ENCODE data around the gene TNNC2.
"Not testable (repeated sequence)": the region's sequence is repeated elsewhere in the genome, so short reads cannot be mapped to it uniquely, and the experiment has no call there.

Gene TNNC2

GRCh38 chr20:45848421-45848820, 21.3 kb upstream of the TNNC2 start:
- DNase-seq, result no peak

- DNase-seq, result no peak
Observed at GRCh38 chr20:45845452-45845851, 18.3 kb upstream of the TNNC2 start.

- DNase-seq, result no peak
Observed at GRCh38 chr20:45843506-45843905, 16.4 kb upstream of the TNNC2 start.

GRCh38 chr20:45842169-45842812, 15.2 kb upstream of the TNNC2 start:
- peak; percentile 30 for DNase-seq

DNA sequence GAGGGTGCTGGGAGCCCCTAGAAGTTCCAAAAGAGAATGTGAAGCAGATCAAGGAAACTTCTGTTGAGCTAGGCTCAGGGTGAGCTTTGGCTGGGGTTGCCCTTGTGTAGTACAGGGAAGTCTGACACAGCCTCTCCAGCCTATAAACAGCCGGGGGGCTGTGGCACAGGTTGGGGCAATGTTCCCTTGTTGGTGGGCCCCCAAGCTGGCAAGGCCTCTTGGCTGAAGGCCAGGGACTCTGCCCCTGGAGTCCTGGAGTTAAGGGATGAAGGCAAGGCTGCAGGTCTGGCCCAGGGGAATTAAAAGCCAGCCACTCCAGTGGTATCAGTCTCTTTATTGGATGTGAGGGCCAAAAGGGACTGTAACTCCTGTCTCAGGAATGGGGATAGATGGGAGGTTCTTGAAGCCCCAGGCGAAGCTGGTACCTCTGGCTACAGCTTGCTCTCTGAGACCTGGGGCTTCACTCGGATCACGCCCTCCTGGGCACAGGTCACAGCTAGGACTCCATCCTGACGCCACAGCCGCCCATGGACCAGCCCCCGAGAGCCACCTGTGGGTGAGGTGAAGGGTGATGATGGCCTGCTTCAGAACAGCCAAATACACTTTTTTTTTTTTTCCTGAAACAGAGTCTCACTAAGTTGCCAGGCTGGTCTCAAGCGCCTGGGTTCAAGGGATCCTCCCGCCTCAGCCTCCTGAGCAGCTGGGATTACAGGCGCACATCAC, 14.5 kb upstream of the TNNC2 start:
- no peak for DNase-seq

DNA sequence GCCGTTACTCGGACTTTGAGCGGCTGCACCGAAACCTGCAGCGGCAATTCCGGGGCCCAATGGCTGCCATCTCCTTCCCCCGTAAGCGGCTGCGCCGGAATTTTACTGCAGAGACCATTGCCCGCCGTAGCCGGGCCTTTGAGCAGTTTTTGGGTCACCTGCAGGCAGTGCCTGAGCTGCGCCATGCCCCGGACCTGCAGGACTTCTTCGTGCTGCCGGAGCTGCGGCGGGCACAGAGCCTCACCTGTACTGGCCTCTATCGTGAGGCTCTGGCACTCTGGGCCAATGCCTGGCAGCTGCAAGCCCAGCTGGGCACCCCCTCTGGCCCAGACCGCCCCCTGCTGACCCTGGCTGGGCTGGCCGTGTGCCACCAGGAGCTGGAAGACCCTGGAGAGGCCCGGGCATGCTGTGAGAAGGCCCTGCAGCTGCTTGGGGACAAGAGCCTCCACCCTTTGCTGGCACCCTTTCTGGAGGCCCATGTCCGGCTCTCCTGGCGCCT, 13.6 kb upstream of the TNNC2 start:
- no peak for DNase-seq

DNA sequence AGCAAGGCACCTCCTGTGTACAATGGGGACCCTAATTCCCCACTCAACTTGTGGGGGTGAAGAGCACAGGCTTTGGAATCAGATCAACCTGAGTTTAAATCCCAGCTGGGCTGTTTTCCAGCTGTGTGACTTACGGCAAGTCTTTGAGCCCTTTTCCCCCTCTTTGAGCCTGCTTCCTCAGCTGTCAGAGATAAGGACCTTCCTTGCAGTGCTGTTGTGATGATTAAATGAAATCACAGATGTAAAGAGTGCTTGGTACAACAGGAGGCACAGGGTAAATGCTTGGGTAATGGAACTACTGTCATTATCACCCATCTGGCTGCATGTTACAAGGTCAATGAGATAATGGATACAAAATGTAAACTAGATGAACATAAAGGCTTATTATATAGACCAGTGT, 9.7 kb upstream of the TNNC2 start:
- no peak for DNase-seq

GRCh38 chr20:45835825-45836224, 8.7 kb upstream of the TNNC2 start:
- peak; percentile 58 for DNase-seq

- no peak for DNase-seq
Observed at GRCh38 chr20:45835329-45835765, 8.2 kb upstream of the TNNC2 start.

GRCh38 chr20:45834797-45835161, 7.7 kb upstream of the TNNC2 start:
- DNase-seq, result no peak

GRCh38 chr20:45833883-45834796, 7.0 kb upstream of the TNNC2 start:
- peak; percentile 77 for DNase-seq

GRCh38 chr20:45833030-45833882, 6.1 kb upstream of the TNNC2 start, which contains the start of gene SNX21:
Gene SNX21 (plus strand): TSS chr20:45833799. CDS start chr20:45833920, 121 bp downstream.
- peak; percentile 95 for DNase-seq

- DNase-seq, result no peak
Observed at GRCh38 chr20:45832619-45833018, 5.5 kb upstream of the TNNC2 start.

DNA sequence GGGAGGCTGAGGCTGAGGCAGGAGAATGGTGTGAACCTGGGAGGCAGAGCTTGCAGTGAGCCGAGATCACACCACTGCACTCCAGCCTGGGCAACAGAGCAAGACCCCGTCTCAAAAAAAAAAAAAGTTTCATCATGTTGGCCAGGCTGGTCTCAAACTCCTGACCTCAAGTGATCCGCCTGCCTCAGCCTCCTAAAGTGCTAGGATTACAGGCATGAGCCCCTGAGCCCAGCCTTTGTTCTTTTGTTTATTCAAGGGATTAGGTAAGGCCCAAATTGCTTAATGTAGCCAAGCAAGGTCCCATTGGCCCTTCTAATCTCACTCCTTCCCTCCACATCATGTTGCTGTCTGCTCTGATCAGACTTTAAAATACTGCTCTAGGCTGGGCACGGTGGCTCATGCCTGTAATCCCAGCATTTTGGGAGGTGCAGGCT, 2.6 kb upstream of the TNNC2 start:
- DNase-seq, result not testable (repeated sequence)

DNA sequence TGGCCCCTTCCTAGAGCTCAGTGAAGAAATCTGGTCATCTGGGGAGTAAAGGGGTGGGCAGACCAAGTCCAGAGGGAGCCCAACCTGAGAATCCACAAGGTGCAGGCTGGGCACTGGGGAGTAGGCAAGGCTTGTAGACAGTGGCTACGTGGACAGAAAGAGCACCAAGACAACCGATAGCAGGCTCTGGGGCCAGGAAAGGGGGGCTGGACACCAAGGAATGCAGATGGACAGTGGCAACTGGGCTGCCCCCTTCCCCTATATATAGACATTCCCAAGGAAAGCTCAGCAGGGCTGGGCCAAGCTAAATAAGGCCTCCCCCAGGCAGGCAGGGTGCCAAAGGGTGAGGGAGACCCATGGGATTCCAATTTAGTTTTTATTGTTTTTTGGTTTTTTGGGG, 1.5 kb upstream of the TNNC2 start:
- no peak for DNase-seq

- no peak for DNase-seq
Observed at GRCh38 chr20:45827712-45828111, 600 bp upstream of the TNNC2 start.

GRCh38 chr20:45826381-45827019, 612 bp downstream of the TNNC2 start:
- peak; percentile 33 for DNase-seq

- peak; percentile 33 for DNase-seq
Observed at GRCh38 chr20:45823949-45824835, 2.9 kb downstream of the TNNC2 start.

DNA sequence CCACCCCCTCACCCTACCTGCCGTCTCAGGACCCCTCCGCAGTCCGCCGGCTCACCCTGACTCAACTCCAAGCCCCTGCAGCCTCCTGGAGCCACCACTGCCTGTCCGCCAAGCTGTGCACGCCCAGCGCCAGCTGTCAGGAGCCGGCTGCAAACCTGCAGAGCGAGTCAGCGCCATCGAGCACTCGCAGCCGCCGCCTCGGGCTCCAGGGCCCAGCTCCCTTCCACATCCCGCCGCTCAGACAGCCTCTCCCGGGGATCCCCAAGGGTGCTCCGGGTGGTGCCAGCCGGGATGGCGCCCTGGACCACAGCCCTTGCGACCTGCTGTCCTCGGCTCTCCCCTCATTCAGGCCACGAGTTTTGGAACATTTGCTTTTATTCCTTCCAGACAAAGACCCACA, 4.3 kb downstream of the TNNC2 start:
- DNase-seq, result peak; percentile 56

GRCh38 chr20:45821947-45822346, 5.2 kb downstream of the TNNC2 start:
- no peak for DNase-seq

- DNase-seq, result no peak
Observed at GRCh38 chr20:45819466-45819865, 7.6 kb downstream of the TNNC2 start.
